Panc1 (cell line): Measurements from ENCODE around the gene CDK17. TPM values are rescaled to one million over a fixed set of nuclear protein-coding genes. Genes with fewer than 3 reads are reported as not detected.

Experiments used
- ATAC-seq: fragments of 200-7000 bp; cut with Tn5 transposase; 2 replicates; pipeline ENCODE4 v1.9.1; 2020; ENCODE audit warnings: mild to moderate bottlenecking, moderate library complexity
- BruUV-seq: library from RNA; stranded (reverse); fragments of 400-500 nt; replicated peaks from 2 replicates; lab custom pipeline; 2021; lab: Mats Ljungman, UMichigan
- CTCF ChIA-PET: fragments of 300-600 bp; sonication (Branson Sonifier 250); formaldehyde crosslinking; loops from one replicate; lab custom pipeline; 2022; ENCODE audit warnings: antibody characterized with exemption; lab: Charles Lee
- POLR2A ChIA-PET: fragments of 300-600 bp; sonication (Branson Sonifier 250); formaldehyde crosslinking; loops from one replicate; lab custom pipeline; 2022; ENCODE audit warnings: antibody characterized with exemption; lab: Charles Lee
- DNase-seq: peaks from one replicate; pipeline ENCODE4 v3.0.0-alpha.2; 2010; ENCODE audit warnings: low read depth, low spot score
- H3K27ac ChIP-seq: 2 replicates; pipeline ENCODE4 v1.5.1; 2011; ENCODE audit warnings: mild to moderate bottlenecking, low read length, inconsistent platforms
- H3K27me3 ChIP-seq: fragments of 200-500 bp; sonication (Bioruptor generic); 2 replicates; pipeline ENCODE4 v1.6.0; 2014; ENCODE audit warnings: low read length, inconsistent platforms; ENCODE audit not compliant: control insufficient read depth, insufficient read depth
- H3K36me3 ChIP-seq: fragments of 200-500 bp; sonication (Bioruptor generic); 2 replicates; pipeline ENCODE4 v1.5.1; 2014; ENCODE audit warnings: inconsistent platforms, mild to moderate bottlenecking, low read length, moderate library complexity; ENCODE audit not compliant: control insufficient read depth, insufficient read depth
- H3K4me1 ChIP-seq: 2 replicates; pipeline ENCODE4 v1.5.1; 2011; ENCODE audit warnings: inconsistent platforms, mild to moderate bottlenecking, low read length, moderate library complexity; ENCODE audit not compliant: control insufficient read depth, insufficient read depth
- H3K4me3 ChIP-seq, 2 experiments: 2 replicates each; pipeline ENCODE4 v1.5.1; 2011 to 2012; ENCODE audit warnings: low read depth in 2 of 2, low read length in 2 of 2, mild to moderate bottlenecking in 2 of 2, inconsistent platforms in 1 of 2, moderate library complexity in 1 of 2
- H3K9me3 ChIP-seq: fragments of 200-500 bp; sonication (Bioruptor generic); 2 replicates; pipeline ENCODE4 v1.5.1; 2014; ENCODE audit warnings: low read depth, mild to moderate bottlenecking, inconsistent platforms, low read length, moderate library complexity; ENCODE audit not compliant: control insufficient read depth, insufficient read depth
- POLR2AphosphoS5 ChIP-seq: IDR thresholded peaks from 2 replicates; pipeline ENCODE4 v1.6.1; 2012; ENCODE audit warnings: mild to moderate bottlenecking, low read depth, low read length, moderate library complexity
- REST ChIP-seq, 2 experiments: IDR thresholded peaks; 2 replicates each; pipeline ENCODE4 v1.6.1; 2011 to 2012; ENCODE audit warnings: low read depth in 2 of 2, control low read depth in 1 of 2, low read length in 1 of 2, mild to moderate bottlenecking in 1 of 2, moderate library complexity in 1 of 2; ENCODE audit not compliant: insufficient read depth in 1 of 2
- SIN3A ChIP-seq: IDR thresholded peaks from 2 replicates; pipeline ENCODE4 v1.6.1; 2012; ENCODE audit warnings: low read depth, mild to moderate bottlenecking, low read length, moderate library complexity, borderline replicate concordance; ENCODE audit not compliant: insufficient read depth
- TCF7L2 ChIP-seq: IDR thresholded peaks from 2 replicates; pipeline ENCODE4 v1.6.1; 2011; ENCODE audit warnings: mild to moderate bottlenecking, low read depth, low read length, inconsistent platforms
- in situ Hi-C: cut with HindIII; loops from 2 replicates; pipeline ENCODE4 v1.10.0; 2016; ENCODE audit warnings: low sequenced_read_pairs, low pct_unique_long_range_greater_than_20kb
- intact Hi-C: fragments of 100-400 bp; cut with micrococcal nuclease; formaldehyde crosslinking; loops from one replicate; pipeline ENCODE4 v1.10.0; 2022; ENCODE audit not compliant: unreplicated experiment
- total RNA-seq: library from RNA; stranded (reverse); gene quantifications from one replicate; pipeline ENCODE4 v1.2.1, GENCODE V29; 2021; ENCODE audit not compliant: unreplicated experiment
- TF ChIP-seq, protein P1 (sequence below): fragments of 450-650 bp; IDR thresholded peaks from 2 replicates; pipeline ENCODE4 v1.5.1; 2017; ENCODE audit warnings: mild to moderate bottlenecking

Gene CDK17
- total RNA-seq, 1 experiment from 2014 or later: 23.2 TPM

- H3K4me1 ChIP-seq: no peaks in the 10 kb centered on the region
- H3K36me3 ChIP-seq: no peaks in the 10 kb centered on the region; the same call in 1 of the 2 replicates
- ATAC-seq (no peak), DNase-seq (no peak)
- POLR2A ChIA-PET: no interaction called here
- H3K27me3 ChIP-seq: no peaks in the 10 kb centered on the region
- CTCF ChIA-PET: no interaction called here
- intact Hi-C loops: no loop called here
- in situ Hi-C loops: no loop called here
- H3K27ac ChIP-seq: no peak overlapping the region
- H3K9me3 ChIP-seq: no peaks in the 10 kb centered on the region
- no TSS peak for BruUV-seq
- TF ChIP-seq POLR2AphosphoS5 (no peak), REST (IDR thresholded peaks at IDR 0.05; ENCODE audit: insufficient read depth in 1 of 2, low read depth in 2 of 2, low read length in 1 of 2) (no peak), SIN3A (no peak), TCF7L2 (no peak)
- TF ChIP-seq, protein P1, sequence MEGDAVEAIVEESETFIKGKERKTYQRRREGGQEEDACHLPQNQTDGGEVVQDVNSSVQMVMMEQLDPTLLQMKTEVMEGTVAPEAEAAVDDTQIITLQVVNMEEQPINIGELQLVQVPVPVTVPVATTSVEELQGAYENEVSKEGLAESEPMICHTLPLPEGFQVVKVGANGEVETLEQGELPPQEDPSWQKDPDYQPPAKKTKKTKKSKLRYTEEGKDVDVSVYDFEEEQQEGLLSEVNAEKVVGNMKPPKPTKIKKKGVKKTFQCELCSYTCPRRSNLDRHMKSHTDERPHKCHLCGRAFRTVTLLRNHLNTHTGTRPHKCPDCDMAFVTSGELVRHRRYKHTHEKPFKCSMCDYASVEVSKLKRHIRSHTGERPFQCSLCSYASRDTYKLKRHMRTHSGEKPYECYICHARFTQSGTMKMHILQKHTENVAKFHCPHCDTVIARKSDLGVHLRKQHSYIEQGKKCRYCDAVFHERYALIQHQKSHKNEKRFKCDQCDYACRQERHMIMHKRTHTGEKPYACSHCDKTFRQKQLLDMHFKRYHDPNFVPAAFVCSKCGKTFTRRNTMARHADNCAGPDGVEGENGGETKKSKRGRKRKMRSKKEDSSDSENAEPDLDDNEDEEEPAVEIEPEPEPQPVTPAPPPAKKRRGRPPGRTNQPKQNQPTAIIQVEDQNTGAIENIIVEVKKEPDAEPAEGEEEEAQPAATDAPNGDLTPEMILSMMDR: no peak
- H3K4me3 ChIP-seq: no peak overlapping the region
These were observed 73.5 kb downstream of the CDK17 start for GRCh38 chr12:96326628-96327227.

GRCh38 chr12:96323906-96324305 is 76.3 kb downstream of the CDK17 start:
- intact Hi-C loops: no loop called here
- ATAC-seq (no peak), DNase-seq (no peak)
- ChIA-PET POLR2A (no interaction called here), CTCF (no interaction called here)
- no TSS peak for BruUV-seq
- Histone ChIP-seq H3K4me1 (no peaks in the 10 kb centered on the region), H3K4me3 (no peak overlapping the region), H3K27me3 (no peaks in the 10 kb centered on the region), H3K36me3 (no peaks in the 10 kb centered on the region; the same call in 1 of the 2 replicates), H3K9me3 (no peaks in the 10 kb centered on the region), H3K27ac (no peak overlapping the region)
- in situ Hi-C loops: no loop called here
- TF ChIP-seq POLR2AphosphoS5: no peak
- no peak for TF ChIP-seq SIN3A
- no peak for TF ChIP-seq REST (IDR thresholded peaks at IDR 0.05; ENCODE audit: insufficient read depth in 1 of 2, low read depth in 2 of 2, low read length in 1 of 2)
- TF ChIP-seq TCF7L2: no peak
- TF ChIP-seq, protein P1: no peak
